Naive thymus-derived CD8-positive, alpha-beta T cell (primary cell): ENCODE results near the gene CRLF1. TPM values are rescaled to one million over a fixed set of nuclear protein-coding genes. Genes with fewer than 3 reads are reported as not detected.
A peak's percentile ranks its signal among the peaks of the same experiment; 100 is the strongest.

Experiments
- ATAC-seq, 2 donors: fragments of 150-1000 bp; cut with Tn5 transposase in 1 of 2; sonication (Bioruptor Pico), chemical (Tn5 transposase) in 1 of 2; 1 replicate in 1 of 2; 2 replicates in 1 of 2; pipeline ENCODE4 v1.10.0; 2021; ENCODE audit warnings: mild to moderate bottlenecking in 2 of 2, moderate library complexity in 2 of 2
- POLR2A ChIA-PET: fragments of 350-600 bp; sonication (Branson Sonifier 250); formaldehyde crosslinking; loops from one replicate; lab custom pipeline; 2021; ENCODE audit warnings: antibody characterized with exemption; lab: Charles Lee
- DNase-seq, 10 donors: peaks; one replicate each; pipeline versions ENCODE4 v3.0.0 to v3.0.0-alpha.2; 2020 to 2022
- H3K27ac Mint-ChIP-seq, 10 donors: one replicate each; pipeline ENCODE4 v1.8.0; 2020 to 2022; ENCODE audit warnings: mild to moderate bottlenecking in 10 of 10, mixed read lengths in 10 of 10, moderate library complexity in 4 of 10, inconsistent platforms in 1 of 10
- H3K27me3 Mint-ChIP-seq, 5 donors: one replicate each; pipeline ENCODE4 v1.8.0; 2021 to 2022; ENCODE audit warnings: mixed read lengths in 5 of 5
- H3K36me3 Mint-ChIP-seq, 3 donors: one replicate each; pipeline ENCODE4 v1.8.0; 2020 to 2022; ENCODE audit warnings: mixed read lengths in 3 of 3, mild to moderate bottlenecking in 2 of 3, inconsistent platforms in 1 of 3
- H3K4me1 Mint-ChIP-seq, 4 donors: one replicate each; pipeline ENCODE4 v1.8.0; 2021 to 2022; ENCODE audit warnings: mixed read lengths in 4 of 4
- H3K4me3 Mint-ChIP-seq, 10 donors: one replicate each; pipeline ENCODE4 v1.8.0; 2020 to 2022; ENCODE audit warnings: mild to moderate bottlenecking in 10 of 10, mixed read lengths in 10 of 10, moderate library complexity in 6 of 10, inconsistent platforms in 1 of 10
- H3K9me3 Mint-ChIP-seq, 9 donors: one replicate each; pipeline ENCODE4 v1.8.0; 2020 to 2022; ENCODE audit warnings: mixed read lengths in 9 of 9, mild to moderate bottlenecking in 3 of 9, inconsistent platforms in 1 of 9, moderate library complexity in 1 of 9
- polyA plus RNA-seq, 3 donors: library from polyadenylated mRNA; unstranded; fragments of 300-500 nt; fragmentation: Illumina TruSeq; gene quantifications; one replicate each; pipeline ENCODE4 v1.2.3, GENCODE V29; 2021
- total RNA-seq, 8 experiments: library from RNA in 2 of 8; stranded (reverse) in 2 of 8; gene quantifications; one replicate each; pipeline ENCODE4 v1.2.3 and lab custom pipeline; 2021 to 2026

CRLF1 gene
- total and polyA plus RNA-seq, 5 experiments from 2014 or later: 0.55 to 1.1 TPM; not detected in 3

- Mint-ChIP-seq H3K4me1 (peaks cover 9 to 35% (median 32%) of the 10 kb centered on the region in 4 donors), H3K27ac (peak overlapping the region in 5 of 10 donors; percentile 8 to 74 (median 24)), H3K27me3 (peaks cover under 1 to 9% (median 4%) of the 10 kb centered on the region in 5 donors), H3K4me3 (peak overlapping the region in 8 of 10 donors; percentile 8 to 87 (median 19)), H3K36me3 (no peaks in the 10 kb centered on the region), H3K9me3 (no peaks in the 10 kb centered on the region)
- DNase-seq: no peak
- no peak for ATAC-seq
- POLR2A ChIA-PET: interaction anchor here (1.1 to 1.2 kb wide), 3 partner anchors 22 to 354 kb away, joined by 3 read pairs; partner anchors contain the start of genes TMEM59L and UBA52
Measured at GRCh38 chr19:18634612-18635297, 28.2 kb upstream of the CRLF1 start.

- peak overlapping the region in 2 of 10 donors; percentile 19 to 37 for H3K27ac Mint-ChIP-seq
- DNase-seq (no peak), ATAC-seq (no peak)
- H3K27me3 Mint-ChIP-seq: peaks cover 2 to 15% (median 7%) of the 10 kb centered on the region in 5 donors
- H3K36me3 Mint-ChIP-seq: no peaks in the 10 kb centered on the region
- POLR2A ChIA-PET: interaction anchor here (0.7 kb wide), 1 partner anchor 203 kb away, joined by 3 read pairs; no protein-coding TSS in a partner anchor
- no peaks in the 10 kb centered on the region for H3K9me3 Mint-ChIP-seq
- H3K4me3 Mint-ChIP-seq: no peak overlapping the region
- H3K4me1 Mint-ChIP-seq: peaks cover 9 to 31% (median 27%) of the 10 kb centered on the region in 4 donors
Measured at GRCh38 chr19:18633321-18633720, 26.7 kb upstream of the CRLF1 start.

GRCh38 chr19:18629166-18630088 is 22.8 kb upstream of the CRLF1 start:
- no peak for DNase-seq
- Mint-ChIP-seq H3K27me3 (peaks cover 2 to 12% (median 7%) of the 10 kb centered on the region in 5 donors), H3K4me1 (peaks cover 0 to under 1% (median 0%) of the 10 kb centered on the region in 4 donors), H3K36me3 (no peaks in the 10 kb centered on the region), H3K4me3 (no peak overlapping the region), H3K9me3 (no peaks in the 10 kb centered on the region), H3K27ac (peak overlapping the region in 3 of 10 donors; percentile 6 to 44 (median 33))
- POLR2A ChIA-PET: interaction anchor here (0.6 kb wide), 1 partner anchor 23 kb away, joined by 4 read pairs; no protein-coding TSS in a partner anchor
- ATAC-seq: no peak

GRCh38 chr19:18626906-18627305 is 20.3 kb upstream of the CRLF1 start:
- no peak overlapping the region for H3K4me3 Mint-ChIP-seq
- no peak overlapping the region for H3K27ac Mint-ChIP-seq
- peaks cover 0 to 12% (median 7%) of the 10 kb centered on the region in 5 donors for H3K27me3 Mint-ChIP-seq
- ATAC-seq (no peak), DNase-seq (no peak)
- H3K36me3 Mint-ChIP-seq: no peaks in the 10 kb centered on the region
- POLR2A ChIA-PET: interaction anchor here (0.6 kb wide), 1 partner anchor 37 kb away, joined by 3 read pairs; no protein-coding TSS in a partner anchor
- no peaks in the 10 kb centered on the region for H3K4me1 Mint-ChIP-seq
- no peaks in the 10 kb centered on the region for H3K9me3 Mint-ChIP-seq

- H3K27ac Mint-ChIP-seq: no peak overlapping the region
- H3K27me3 Mint-ChIP-seq: peaks cover 1 to 23% (median 10%) of the 10 kb centered on the region in 5 donors
- no peaks in the 10 kb centered on the region for H3K9me3 Mint-ChIP-seq
- no peaks in the 10 kb centered on the region for H3K36me3 Mint-ChIP-seq
- DNase-seq (no peak), ATAC-seq (no peak)
- H3K4me1 Mint-ChIP-seq: no peaks in the 10 kb centered on the region
- POLR2A ChIA-PET: interaction anchor here (0.6 to 0.7 kb wide), 2 partner anchors 56 to 72 kb away, joined by 3 to 4 read pairs; no protein-coding TSS in a partner anchor
- no peak overlapping the region for H3K4me3 Mint-ChIP-seq
Measured at GRCh38 chr19:18620902-18621301, 14.3 kb upstream of the CRLF1 start.

- POLR2A ChIA-PET: no interaction called here
- no peak overlapping the region for H3K27ac Mint-ChIP-seq
- no peaks in the 10 kb centered on the region for H3K9me3 Mint-ChIP-seq
- no peak for DNase-seq
- peaks cover 2 to 28% (median 12%) of the 10 kb centered on the region in 5 donors for H3K27me3 Mint-ChIP-seq
- no peaks in the 10 kb centered on the region for H3K4me1 Mint-ChIP-seq
- no peak overlapping the region for H3K4me3 Mint-ChIP-seq
- ATAC-seq: no peak
- no peaks in the 10 kb centered on the region for H3K36me3 Mint-ChIP-seq
Measured at GRCh38 chr19:18620311-18620710, 13.7 kb upstream of the CRLF1 start.

GRCh38 chr19:18618236-18618635 is 11.6 kb upstream of the CRLF1 start:
- POLR2A ChIA-PET: no interaction called here
- no peak for ATAC-seq
- Mint-ChIP-seq H3K4me3 (no peak overlapping the region), H3K36me3 (peaks cover 0 to under 1% (median 0%) of the 10 kb centered on the region in 3 donors), H3K4me1 (peaks cover 0 to 12% (median 3%) of the 10 kb centered on the region in 4 donors), H3K9me3 (no peaks in the 10 kb centered on the region), H3K27ac (no peak overlapping the region), H3K27me3 (peaks cover 9 to 47% (median 28%) of the 10 kb centered on the region in 5 donors)
- DNase-seq: no peak

- H3K9me3 Mint-ChIP-seq: no peaks in the 10 kb centered on the region
- peak overlapping the region in 1 of 10 donors; percentile 34 for H3K27ac Mint-ChIP-seq
- H3K36me3 Mint-ChIP-seq: peaks cover 0 to 2% (median 0%) of the 10 kb centered on the region in 3 donors
- peaks cover 0 to 17% (median 4%) of the 10 kb centered on the region in 4 donors for H3K4me1 Mint-ChIP-seq
- no peak for ATAC-seq
- peaks cover 9 to 49% (median 29%) of the 10 kb centered on the region in 5 donors for H3K27me3 Mint-ChIP-seq
- DNase-seq: no peak
- H3K4me3 Mint-ChIP-seq: no peak overlapping the region
- POLR2A ChIA-PET: no interaction called here
Measured at GRCh38 chr19:18617562-18617961, 11.0 kb upstream of the CRLF1 start.

GRCh38 chr19:18616023-18616422 is 9.4 kb upstream of the CRLF1 start:
- DNase-seq (no peak), ATAC-seq (no peak)
- POLR2A ChIA-PET: interaction anchor here (0.6 kb wide), 1 partner anchor 453 kb away, joined by 4 read pairs; no protein-coding TSS in a partner anchor
- Mint-ChIP-seq H3K27ac (peak overlapping the region in 1 of 10 donors; percentile 38), H3K4me3 (no peak overlapping the region), H3K9me3 (no peaks in the 10 kb centered on the region), H3K36me3 (peaks cover 0 to 3% (median 0%) of the 10 kb centered on the region in 3 donors), H3K27me3 (peaks cover 15 to 61% (median 35%) of the 10 kb centered on the region in 5 donors), H3K4me1 (peaks cover 6 to 29% (median 14%) of the 10 kb centered on the region in 4 donors)

GRCh38 chr19:18613589-18614234 is 7.1 kb upstream of the CRLF1 start:
- Mint-ChIP-seq H3K4me1 (peaks cover 7 to 41% (median 19%) of the 10 kb centered on the region in 4 donors), H3K4me3 (peak overlapping the region; percentile 45 to 84 (median 68)), H3K27ac (peak overlapping the region in 1 of 10 donors; percentile 40), H3K9me3 (no peaks in the 10 kb centered on the region), H3K36me3 (peaks cover 0 to 4% (median 0%) of the 10 kb centered on the region in 3 donors), H3K27me3 (peaks cover 24 to 80% (median 45%) of the 10 kb centered on the region in 5 donors)
- no peak for DNase-seq
- no peak for ATAC-seq
- POLR2A ChIA-PET: interaction anchor here (2.2 kb wide), 1 partner anchor 25 kb away, joined by 9 read pairs; the partner anchor contains the start of gene REX1BD

- DNase-seq: peak in 9 of 10 donors; percentile 40 to 79 (median 56)
- Mint-ChIP-seq H3K4me3 (peak within 1 kb of the TSS; percentile 67 to 90 (median 78)), H3K4me1 (peaks cover 10 to 43% (median 20%) of the 10 kb centered on the region in 4 donors), H3K27me3 (peaks cover 26 to 84% (median 51%) of the 10 kb centered on the region in 5 donors), H3K27ac (peak within 1 kb of the TSS in 3 of 10 donors; percentile 14 to 88 (median 38)), H3K9me3 (no peaks in the 10 kb centered on the region), H3K36me3 (peaks cover 0 to 4% (median 0%) of the 10 kb centered on the region in 3 donors)
- peak; percentile 71 to 78 for ATAC-seq
- POLR2A ChIA-PET: interaction anchor here (1.1 to 2.2 kb wide), 2 partner anchors 22 to 24 kb away, joined by 3 to 9 read pairs; partner anchors contain the start of gene REX1BD
Measured at GRCh38 chr19:18612772-18613588, 6.4 kb upstream of the CRLF1 start, which contains the start of gene TMEM59L. Gene TMEM59L, plus strand, starts transcription at chr19:18612870. Its CDS starts 89 bp downstream, at chr19:18612959.
